ENCODE results near the gene ACVR1.
"Not testable (repeated sequence)": the region's sequence is repeated elsewhere in the genome, so short reads cannot be mapped to it uniquely, and the experiment has no call there.

ACVR1 gene

DNA sequence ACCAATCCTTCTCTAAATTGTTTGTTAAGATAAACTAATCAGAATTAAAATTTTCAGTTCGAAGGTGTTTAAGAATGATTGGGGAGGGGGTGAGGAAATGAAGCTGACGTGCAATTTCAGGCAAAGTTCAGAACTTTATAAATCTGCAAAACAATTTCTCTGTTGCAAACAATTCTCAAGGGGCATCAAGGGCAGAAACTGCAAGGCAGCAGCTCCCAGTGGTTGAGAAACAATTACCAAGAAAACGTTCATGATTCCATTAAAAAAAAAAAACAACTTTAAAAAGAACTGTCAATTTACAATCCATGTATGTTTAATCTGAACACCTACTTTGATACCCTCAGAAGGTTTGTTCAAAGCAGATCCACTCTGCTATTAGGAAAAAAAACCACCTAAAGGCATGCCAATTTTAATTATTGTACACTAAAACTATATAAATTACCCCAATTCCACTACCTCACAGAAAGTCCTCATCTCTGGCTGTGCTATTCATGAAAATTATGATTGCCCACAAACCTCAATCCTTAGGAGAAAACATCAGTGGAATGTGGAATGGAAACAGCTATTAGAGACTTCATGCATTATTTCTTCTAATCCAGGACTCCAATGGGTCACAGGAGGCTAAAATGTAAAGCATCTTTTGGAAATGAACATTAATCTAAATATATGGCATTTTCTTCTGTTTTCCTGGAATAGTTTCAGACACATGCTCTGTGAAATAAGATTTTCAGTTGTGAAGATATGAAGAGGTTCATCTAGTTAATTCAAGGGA, 127.6 kb downstream of the ACVR1 start:
- no peak for DNase-seq

DNA sequence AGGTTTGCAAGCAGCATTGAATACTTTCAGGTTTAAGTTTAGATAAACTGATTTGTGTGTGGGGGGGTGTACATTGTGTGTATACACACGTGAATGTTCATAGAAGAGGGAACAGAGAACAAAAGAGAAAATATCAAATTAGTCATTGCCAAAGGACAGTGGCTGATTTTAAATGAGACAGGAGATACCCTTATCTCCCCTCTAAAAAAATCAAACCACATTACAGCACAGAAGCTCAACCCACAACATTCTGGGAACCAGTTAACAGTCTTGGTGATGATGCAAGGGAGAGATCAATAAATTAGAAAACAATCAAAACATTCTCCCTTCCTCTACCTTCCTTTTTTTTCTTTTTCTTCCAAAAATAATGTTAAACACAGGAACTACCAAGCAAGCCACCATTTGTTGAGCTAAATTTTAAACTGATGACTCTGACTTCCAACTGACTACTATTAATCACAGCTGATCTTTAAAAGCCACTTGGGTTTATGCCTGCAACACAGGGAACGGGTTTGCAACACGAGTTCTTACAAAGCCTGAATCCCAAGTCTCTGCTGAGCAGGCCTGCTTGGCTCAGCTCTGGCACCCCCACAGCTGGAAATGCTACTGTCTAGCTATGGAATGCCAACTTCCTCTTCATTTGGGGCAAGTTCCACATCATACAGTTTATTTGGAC, 128.3 kb downstream of the ACVR1 start:
- no peak for DNase-seq

DNA sequence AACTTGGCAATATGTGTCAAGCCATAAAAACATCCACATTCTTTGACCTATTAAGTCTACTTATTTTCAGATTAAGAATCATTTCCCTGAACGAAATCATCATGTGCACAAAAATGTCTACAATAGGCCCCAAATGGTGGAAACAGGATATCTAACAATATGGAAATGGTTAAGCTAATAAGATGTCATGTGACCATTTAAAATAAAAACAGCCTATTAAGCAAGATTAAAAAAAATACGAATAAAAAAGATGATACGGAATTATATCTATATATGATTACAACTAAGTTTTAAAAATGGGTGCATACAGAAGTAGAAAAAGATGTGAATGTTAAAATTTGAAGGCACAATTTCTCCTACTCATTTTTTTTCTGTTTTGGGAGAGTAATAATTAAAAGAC, 128.8 kb downstream of the ACVR1 start:
- DNase-seq: no peak

DNA sequence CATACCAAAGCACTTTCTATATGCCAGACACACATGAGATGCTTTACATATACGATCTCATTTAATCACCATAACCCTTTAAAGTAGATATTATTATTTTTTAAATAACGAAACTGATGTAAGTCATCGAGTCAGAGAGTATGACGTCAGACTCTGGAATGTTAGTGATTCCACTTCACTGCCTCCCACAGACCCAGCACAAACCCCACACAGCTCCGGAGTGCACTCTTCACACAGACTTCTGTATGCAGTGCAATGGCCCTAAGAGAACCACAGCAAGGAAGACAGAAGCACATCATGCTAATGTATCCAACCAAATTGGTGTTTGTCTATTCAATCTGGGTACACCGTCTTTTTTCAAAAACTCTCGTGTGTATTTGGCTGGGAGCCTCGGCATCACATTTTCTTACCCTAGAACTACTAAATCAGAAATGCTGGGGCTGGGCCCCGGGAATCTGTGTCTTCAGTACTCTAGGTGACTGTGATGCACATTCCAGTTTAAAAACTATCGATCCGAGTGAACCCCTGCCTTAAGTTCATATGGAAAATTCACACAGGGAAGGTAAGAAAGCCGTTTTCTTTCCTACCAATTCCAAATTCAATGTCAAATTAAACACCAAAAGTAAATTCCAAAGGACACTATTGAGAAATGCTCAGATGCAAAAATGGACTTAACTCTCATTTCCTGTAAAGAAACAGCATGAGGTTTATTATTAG, 129.7 kb downstream of the ACVR1 start:
- DNase-seq: no peak

DNA sequence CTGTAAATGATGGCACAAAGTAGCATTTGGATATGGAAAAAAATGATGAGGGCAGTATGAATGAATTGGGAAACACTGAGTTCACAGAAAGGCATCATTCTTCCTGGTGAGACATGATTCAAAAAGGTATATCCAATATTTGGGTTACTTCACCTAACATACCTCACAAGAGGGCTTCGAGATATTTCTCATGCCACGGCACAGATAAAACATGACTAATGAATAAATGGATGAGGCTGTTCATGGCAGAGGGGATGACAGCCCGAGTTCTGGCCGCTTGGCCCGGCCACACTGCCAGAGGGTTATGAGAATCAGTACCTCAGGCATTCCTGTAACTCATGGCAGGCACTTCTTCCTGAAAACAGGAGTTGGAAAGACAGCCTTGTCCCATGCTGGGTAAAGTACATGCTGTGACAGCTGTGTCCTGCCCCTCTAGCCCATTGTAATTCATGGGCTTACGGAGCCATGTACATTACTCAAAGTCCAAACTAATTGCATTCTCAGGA, 131.5 kb downstream of the ACVR1 start:
- DNase-seq: no peak

DNA sequence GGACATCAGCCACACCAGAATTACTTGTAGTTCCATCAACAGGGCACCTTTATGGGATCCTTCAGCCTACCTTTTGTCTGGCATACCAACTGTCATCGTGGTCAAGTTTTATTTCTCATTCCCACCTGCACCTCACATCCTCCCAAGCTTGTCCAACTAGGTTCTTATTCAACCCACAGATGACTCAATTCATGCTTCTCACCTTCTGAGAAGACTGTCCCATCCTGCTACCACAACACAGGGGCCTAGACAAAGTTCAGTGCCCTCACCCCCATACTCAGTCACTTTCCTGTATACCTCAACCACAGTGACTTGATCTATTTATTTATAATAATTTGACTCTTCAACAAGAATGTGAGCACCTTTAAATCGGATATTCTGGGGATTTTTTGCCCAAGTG, 133.1 kb downstream of the ACVR1 start:
- DNase-seq: no peak

DNA sequence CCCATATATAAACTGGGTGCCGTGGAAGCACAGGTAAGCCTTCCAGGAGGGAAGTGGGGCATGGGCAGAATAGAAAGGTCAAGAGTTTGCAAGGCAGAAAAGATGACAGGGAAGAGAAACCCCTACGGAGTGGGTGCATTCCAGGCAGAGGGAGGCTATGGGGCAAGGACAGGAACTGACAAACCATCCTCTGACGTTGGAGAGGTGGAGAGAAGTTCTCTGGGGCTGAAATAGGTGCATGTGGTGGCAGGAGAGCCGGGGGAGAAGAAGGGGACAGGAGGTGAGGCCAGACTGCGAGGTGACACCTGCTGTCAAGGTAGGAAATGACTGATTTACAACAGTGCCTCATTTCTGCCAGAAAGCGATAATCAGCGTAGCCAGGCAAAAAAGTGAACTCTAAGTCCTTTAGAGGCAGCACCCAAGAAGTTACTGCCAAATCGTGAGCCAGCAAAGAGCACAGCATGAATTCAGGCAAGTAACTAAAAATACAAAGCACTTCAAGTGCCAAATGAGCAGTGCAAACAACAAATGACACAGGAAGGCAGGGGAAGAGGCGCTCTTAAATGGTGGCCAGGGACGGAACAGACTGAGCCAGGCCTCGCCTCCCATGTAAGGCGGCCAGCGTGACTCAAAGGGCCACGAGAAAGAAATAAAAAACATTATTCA, 134.2 kb downstream of the ACVR1 start:
- DNase-seq: no peak

DNA sequence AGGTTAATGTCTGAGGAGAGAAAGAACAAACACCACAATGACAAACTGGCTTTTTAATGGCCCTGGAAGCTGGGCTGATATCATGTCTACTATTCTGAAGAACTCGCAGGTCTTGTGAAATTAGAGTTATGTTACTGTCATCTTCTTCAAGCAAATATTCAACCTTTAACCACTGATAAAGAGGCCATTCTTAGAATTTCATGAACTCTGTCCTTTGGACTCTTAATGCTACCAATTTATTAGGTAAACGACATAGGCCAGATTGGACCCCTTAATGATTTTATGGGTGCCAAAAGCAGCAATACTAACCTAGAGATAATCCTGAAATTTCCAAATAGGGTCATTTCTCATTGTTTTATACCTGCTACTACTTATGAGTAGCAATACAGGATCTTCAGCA, 138.5 kb downstream of the ACVR1 start:
- no peak for DNase-seq

DNA sequence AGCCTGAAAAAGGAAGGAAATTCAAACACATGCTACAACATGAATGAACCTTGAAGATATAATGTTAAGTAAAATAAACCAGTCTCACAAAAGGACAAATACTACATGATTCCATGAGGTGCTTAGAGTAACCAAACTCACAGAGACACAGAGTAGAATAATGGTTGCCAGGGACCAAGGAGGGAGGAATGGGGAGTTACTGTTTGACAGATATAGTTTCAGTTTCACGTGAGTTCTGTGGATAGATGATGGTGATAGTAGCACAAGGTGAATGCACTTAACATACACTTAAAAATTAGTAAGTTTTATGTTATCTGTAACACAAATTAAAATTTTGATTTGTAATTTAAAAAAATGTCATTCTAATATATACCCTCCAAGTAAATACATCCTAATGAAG, 140.6 kb downstream of the ACVR1 start:
- DNase-seq: no peak

DNA sequence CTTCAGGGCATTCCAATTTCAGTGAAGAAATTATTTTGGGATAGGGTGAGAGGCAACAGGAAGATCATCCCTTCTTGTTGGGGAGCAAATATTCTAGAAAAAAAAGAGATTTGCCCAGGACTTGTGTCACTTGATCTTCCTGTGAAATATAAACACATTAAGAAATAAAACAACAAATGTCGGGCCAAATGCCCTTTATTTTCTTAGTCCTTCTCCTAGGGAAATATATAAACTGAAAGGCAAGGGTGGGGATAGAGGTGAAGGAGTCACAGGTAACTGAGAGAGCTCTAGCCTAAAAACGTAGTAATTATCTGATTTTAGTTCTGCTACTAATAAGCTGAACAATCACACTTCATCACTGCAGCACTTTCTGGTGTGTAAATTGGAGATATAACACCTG, 142.9 kb downstream of the ACVR1 start:
- no peak for DNase-seq

DNA sequence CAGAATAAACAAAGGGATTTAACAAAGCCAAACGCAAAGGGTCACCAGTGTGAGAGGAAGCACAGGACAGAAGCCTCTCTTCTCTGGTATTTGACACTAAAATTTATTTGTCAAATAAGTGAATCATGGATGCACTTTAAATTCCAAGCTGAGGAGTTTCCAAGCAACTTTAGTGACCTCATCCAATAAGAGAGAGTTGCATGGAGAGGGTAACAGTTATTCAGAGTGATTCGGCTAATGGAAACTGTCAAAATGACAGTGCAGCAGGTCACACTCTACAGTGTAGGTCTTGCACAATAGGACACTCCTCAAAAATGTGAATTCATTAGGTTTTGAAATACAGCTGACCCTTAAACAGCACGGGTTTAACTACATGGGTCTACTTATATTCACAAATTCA, 143.5 kb downstream of the ACVR1 start:
- no peak for DNase-seq

DNA sequence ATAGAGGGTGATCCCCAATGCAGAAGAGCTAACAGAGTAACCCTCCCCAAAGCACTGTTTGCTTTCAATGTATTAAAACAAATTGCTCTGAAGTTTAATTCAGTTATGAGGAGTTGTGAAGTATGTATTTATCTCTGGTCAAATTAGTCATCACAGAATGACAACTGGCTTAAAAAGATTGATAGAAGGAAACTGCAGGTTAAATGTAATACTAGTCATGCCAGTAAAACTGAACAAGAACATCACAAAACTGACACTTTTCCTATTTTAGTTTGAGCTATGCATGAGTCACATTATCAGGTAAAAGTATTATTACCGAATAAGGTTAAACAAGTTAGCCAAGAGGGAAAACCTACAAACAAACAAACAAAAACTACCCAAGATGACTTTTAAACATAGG, 148.4 kb downstream of the ACVR1 start:
- DNase-seq: no peak

DNA sequence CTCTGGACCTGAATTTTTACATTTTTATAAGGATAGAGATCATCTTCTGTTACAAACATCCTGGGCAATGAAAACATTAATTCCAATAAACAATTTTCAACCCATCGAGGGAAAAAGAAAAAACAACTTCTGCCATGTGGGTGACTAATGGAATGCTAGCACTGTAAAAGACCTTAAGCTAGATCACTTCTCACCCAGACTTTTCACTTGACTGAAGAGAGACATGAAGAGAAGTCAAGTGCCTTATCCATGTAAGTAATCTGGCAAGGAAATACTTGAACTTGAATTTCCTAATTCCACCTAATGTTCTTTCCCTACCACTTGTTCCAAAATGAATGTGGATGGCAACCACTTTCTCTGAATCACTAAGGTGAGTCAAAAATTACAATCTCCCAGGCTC, 149.2 kb downstream of the ACVR1 start:
- no peak for DNase-seq

DNA sequence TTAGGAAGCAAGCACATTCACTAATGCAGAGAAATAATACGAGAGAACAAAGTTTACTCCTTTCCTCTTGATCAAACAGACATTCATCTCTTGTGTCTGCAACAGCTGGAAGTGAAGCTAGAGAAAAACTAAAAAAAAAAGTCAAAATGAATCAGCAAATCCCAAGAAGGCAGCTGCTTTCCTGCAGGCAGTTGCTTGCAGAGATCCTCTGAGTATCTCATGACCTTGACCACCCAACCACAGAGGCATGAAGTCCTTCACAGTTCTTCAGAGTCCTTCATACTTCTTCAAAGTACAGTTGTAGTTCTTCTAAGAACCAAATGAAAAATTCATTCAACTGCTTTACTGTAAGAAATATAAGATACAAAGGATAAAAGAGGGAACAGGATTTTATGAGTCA, 150.3 kb downstream of the ACVR1 start:
- no peak for DNase-seq

DNA sequence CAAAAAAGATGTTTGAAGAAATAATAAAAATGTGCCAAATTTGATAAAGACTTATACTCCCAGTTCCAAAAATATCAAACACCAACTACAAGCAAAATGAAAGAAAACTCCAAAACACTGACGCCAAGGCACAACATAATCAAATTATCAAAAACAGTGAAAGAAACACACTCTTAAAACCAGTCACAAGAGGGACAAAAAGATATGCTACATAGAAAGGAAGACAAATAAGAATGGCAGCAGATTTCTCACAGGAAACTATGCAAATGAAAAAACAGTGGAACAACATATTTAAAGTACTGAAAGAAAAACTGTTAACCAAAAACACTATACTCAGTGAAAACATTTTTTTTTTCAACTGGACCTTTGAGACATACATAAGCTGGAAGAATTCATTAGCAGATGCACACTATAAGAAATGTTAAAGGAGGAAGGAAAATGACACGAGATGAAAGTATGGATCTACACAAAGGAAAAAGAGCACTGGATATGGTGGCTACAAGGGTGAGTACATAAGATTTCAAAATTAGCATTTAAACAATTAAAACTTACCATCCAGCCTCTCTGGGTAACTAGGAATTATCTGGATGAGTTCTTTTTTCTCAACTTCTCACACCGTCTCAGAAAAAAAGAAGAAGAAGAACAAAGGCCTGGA, 153.4 kb downstream of the ACVR1 start:
- DNase-seq: no peak

DNA sequence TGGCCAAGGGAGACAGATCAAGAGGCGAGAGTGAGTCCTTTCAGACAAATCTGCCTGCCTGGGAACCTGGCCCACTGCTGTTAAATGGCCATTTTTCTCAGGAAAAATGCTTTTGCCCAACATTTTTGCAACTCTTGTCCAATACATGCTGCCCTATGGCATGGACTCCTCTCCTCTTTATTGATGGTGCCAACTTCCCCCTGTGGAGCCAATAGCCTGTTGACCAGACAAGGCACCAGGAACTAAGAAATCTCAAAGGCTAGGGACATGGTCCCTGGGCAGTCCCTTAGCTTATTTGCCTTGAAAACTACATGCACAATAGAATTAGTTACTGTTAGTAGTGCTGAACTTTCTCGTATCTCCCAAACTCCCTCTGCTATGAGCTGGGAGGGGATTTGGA, 155.6 kb downstream of the ACVR1 start:
- no peak for DNase-seq

DNA sequence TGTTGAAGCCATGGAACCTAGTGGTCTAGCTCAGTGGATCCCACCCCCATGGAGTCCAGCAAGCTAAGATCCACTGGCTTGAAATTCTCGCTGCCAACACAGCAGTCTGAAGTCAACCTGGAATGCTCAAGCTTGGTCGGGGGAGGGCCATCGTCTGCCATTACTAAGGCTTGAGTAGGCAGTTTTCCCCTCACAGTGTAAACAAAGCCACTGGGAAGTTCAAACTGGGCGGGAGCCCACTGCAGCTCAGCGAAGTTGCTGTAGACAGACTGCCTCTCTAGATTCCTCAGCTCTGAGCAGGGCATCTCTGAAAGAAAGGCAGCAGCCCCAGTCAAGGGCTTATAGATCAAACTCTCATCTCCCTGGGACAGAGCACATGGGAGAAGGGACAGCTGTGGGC, 171.5 kb downstream of the ACVR1 start:
- not testable (repeated sequence) for DNase-seq

DNA sequence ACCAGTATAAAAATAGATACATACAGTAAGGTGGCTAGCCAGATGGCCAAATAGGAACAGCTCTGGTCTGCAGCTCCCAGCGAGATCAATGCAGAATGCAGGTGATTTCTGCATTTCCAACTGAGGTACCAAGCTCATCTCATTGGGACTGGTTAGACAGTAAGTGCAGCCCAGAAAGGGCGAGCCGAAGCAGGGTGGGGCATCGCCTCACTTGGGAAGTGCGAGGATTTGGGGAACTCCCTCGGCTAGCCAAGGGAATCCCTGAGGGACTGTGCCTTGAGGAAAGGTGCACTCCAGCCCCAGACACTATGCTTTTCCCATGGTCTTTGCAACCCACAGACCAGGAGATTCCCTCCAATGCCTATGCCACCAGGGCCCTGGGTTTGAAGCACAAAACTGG, 172.0 kb downstream of the ACVR1 start:
- DNase-seq: not testable (repeated sequence)

DNA sequence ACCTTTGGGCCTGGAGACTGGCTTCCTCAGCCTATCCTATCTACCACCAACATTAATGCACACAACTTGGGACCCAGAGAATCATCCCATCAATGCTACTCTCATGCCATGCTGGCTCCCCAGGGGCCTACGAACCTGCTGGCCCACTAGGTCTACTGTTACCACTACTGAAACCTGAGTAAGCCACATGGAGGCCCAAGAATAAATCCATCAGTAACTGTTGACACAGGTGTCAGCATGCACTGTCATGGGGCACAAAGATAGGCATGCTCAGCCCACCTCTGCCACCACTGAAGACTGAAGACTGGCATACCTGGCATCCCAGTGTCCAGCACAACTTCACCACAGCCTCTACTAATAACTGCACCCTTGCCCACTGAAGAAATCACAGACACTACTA, 176.3 kb downstream of the ACVR1 start:
- no peak for DNase-seq

DNA sequence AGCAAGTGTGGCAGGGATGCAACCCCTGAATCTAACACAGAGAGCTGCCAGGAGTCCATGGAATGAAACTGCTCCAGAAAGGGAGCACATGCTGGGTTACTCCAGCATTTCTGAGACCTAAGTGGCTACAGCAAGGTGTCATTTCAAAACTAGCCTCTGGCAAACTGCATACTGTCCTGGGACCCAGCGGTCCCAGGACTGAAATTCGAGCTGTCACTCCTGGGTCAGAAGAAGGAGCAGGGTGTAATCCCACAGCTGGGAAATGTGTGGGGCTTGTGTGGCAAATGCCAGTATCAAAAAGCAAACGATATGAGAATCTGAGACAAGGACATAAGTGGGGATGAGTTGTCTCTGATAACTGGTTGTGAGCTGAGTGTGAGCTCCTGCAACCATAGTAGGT, 177.1 kb downstream of the ACVR1 start:
- DNase-seq: no peak

DNA sequence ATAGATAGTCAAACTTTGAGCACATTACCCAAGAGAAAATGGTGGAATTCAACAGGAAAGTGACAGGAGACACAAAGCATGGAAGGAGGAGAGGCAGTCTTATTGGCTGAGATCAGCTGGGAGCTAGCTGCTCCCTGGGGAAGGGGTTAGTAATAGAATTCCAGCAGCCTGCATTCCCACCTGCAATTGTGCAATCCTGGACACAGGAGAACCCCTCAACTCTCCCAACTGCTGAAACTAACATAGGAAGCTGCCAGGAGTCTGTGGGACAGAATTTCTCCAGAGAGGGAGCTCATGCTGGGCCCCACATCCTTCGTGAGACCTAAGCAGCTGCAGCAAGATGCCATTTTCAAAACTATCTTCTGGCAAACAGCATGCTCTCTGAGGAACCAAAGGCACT, 177.7 kb downstream of the ACVR1 start:
- DNase-seq: no peak

DNA sequence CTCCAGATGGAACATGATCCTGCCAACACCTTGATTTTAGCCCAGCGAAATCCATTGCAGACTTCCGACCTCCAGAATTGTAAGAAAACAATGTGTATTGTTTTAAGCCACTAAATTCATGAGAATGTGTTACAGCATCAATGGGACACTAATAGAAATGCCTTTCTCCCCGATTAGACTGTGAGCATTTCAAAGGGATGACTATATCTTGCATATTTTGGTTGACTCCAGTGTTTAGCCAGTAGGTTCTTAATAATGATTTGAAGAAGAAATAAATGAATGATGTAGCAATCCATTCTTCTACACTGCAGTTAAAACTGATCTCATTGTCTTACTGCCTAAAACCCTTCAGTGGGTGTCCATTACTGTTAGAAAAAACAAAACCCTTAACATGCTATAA, 180.1 kb downstream of the ACVR1 start:
- no peak for DNase-seq

DNA sequence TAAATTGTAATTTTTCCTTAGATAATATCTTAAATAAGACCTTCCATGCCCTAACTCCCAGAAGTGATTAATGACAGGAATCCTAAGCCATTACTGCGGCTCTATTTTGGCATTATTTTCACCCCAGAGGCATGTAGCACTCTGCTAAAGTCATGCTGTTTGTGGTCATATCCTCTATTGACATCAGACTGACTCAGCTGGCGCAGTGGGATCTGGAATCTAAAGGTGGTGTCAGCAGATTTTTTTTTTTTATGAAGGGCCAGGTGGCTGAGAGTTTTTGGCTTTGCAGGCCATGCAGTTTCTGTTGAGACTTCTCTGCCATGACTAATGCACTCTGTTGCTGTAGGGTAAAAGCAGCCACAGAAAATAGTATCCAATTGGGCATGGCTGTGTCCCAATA, 183.4 kb downstream of the ACVR1 start:
- no peak for DNase-seq
